ENCODE results near the gene DPY19L3. TPM values are rescaled to one million over a fixed set of nuclear protein-coding genes. Genes with fewer than 3 reads are reported as not detected.
"Not testable (repeated sequence)": the region's sequence is repeated elsewhere in the genome, so short reads cannot be mapped to it uniquely, and the experiment has no call there.

The DPY19L3 gene
- total RNA-seq, 1 experiment from 2014 or later: 11.4 TPM

- no peak for DNase-seq (ENCODE audit: extremely low read depth, low read depth)
Measured at GRCh38 chr19:32392901-32393300, 12.7 kb upstream of the DPY19L3 start.

GRCh38 chr19:32396046-32396652 is 9.4 kb upstream of the DPY19L3 start:
- no peak for DNase-seq (ENCODE audit: extremely low read depth, low read depth)

- no peak for DNase-seq (ENCODE audit: extremely low read depth, low read depth)
Measured at GRCh38 chr19:32397671-32398101, 7.9 kb upstream of the DPY19L3 start.

- DNase-seq (ENCODE audit: extremely low read depth, low read depth): no peak
Measured at GRCh38 chr19:32401992-32402391, 3.6 kb upstream of the DPY19L3 start.

- no peak for DNase-seq (ENCODE audit: extremely low read depth, low read depth)
Measured at GRCh38 chr19:32403291-32403995, 2.1 kb upstream of the DPY19L3 start.

- DNase-seq (ENCODE audit: extremely low read depth, low read depth): no peak
Measured at GRCh38 chr19:32404213-32404932, 1.2 kb upstream of the DPY19L3 start.

GRCh38 chr19:32404933-32405430 is 588 bp upstream of the DPY19L3 start:
- no peak for DNase-seq (ENCODE audit: extremely low read depth, low read depth)

- DNase-seq (ENCODE audit: extremely low read depth, low read depth): no peak
Measured at GRCh38 chr19:32406161-32407003, 812 bp downstream of the DPY19L3 start.

GRCh38 chr19:32407004-32407992 is 1.7 kb downstream of the DPY19L3 start:
- DNase-seq (ENCODE audit: extremely low read depth, low read depth): no peak

GRCh38 chr19:32415246-32415645 is 9.7 kb downstream of the DPY19L3 start:
- no peak for DNase-seq (ENCODE audit: extremely low read depth, low read depth)

- DNase-seq (ENCODE audit: extremely low read depth, low read depth): no peak
Measured at GRCh38 chr19:32415669-32416068, 10.1 kb downstream of the DPY19L3 start.

- DNase-seq (ENCODE audit: extremely low read depth, low read depth): no peak
Measured at GRCh38 chr19:32416749-32417456, 11.3 kb downstream of the DPY19L3 start.

- no peak for DNase-seq (ENCODE audit: extremely low read depth, low read depth)
Measured at GRCh38 chr19:32418155-32418554, 12.6 kb downstream of the DPY19L3 start.

GRCh38 chr19:32421589-32422361 is 16.2 kb downstream of the DPY19L3 start:
- DNase-seq (ENCODE audit: extremely low read depth, low read depth): no peak

- no peak for DNase-seq (ENCODE audit: extremely low read depth, low read depth)
Measured at GRCh38 chr19:32422435-32422834, 16.9 kb downstream of the DPY19L3 start.

- not testable (repeated sequence) for DNase-seq (ENCODE audit: extremely low read depth, low read depth)
Measured at GRCh38 chr19:32423944-32424343, 18.4 kb downstream of the DPY19L3 start.

- DNase-seq (ENCODE audit: extremely low read depth, low read depth): no peak
Measured at GRCh38 chr19:32427536-32427935, 22.0 kb downstream of the DPY19L3 start.

GRCh38 chr19:32436692-32437091 is 31.1 kb downstream of the DPY19L3 start:
- no peak for DNase-seq (ENCODE audit: extremely low read depth, low read depth)
